GM23338 (cell line): ENCODE data around the gene KCNMA1. TPM values are rescaled to one million over a fixed set of nuclear protein-coding genes. Genes with fewer than 3 reads are reported as not detected.

Experiments used
- ATAC-seq: fragments of 200-7000 bp; cut with Tn5 transposase; 3 replicates; pipeline ENCODE4 v1.9.1; 2020
- DNase-seq: peaks from one replicate; pipeline ENCODE4 v3.0.0-alpha.2; 2015; ENCODE audit warnings: low spot score
- H2AFZ ChIP-seq: fragments of 200-600 bp; sonication (generic); 2 replicates; pipeline ENCODE4 v1.8.0; 2016; ENCODE audit warnings: antibody characterized with exemption, mild to moderate bottlenecking, moderate library complexity
- H3F3A ChIP-seq: fragments of 200-600 bp; sonication (generic); replicated peaks from 2 replicates; pipeline ENCODE4 v1.8.0; 2017; ENCODE audit warnings: antibody characterized with exemption, mixed run types, low read depth
- H3K27ac ChIP-seq: fragments of 200-600 bp; sonication (generic); 2 replicates; pipeline ENCODE4 v1.6.1; 2016; ENCODE audit warnings: low read depth
- H3K27me3 ChIP-seq: fragments of 200-600 bp; sonication (generic); 2 replicates; pipeline ENCODE4 v1.8.0; 2016; ENCODE audit warnings: mild to moderate bottlenecking, mixed run types, moderate library complexity; ENCODE audit not compliant: insufficient read depth
- H3K36me3 ChIP-seq: fragments of 200-600 bp; sonication (generic); 2 replicates; pipeline ENCODE4 v1.8.0; 2016; ENCODE audit warnings: mild to moderate bottlenecking; ENCODE audit not compliant: insufficient read depth
- H3K4me1 ChIP-seq: fragments of 200-600 bp; sonication (generic); 2 replicates; pipeline ENCODE4 v1.8.0; 2016; ENCODE audit warnings: mild to moderate bottlenecking, moderate library complexity; ENCODE audit not compliant: insufficient read depth
- H3K4me2 ChIP-seq: fragments of 200-600 bp; sonication (generic); 2 replicates; pipeline ENCODE4 v1.7.1; 2017; ENCODE audit warnings: mixed run types
- H3K4me3 ChIP-seq: fragments of 200-600 bp; sonication (generic); 2 replicates; pipeline ENCODE4 v1.6.1; 2016; ENCODE audit warnings: mixed run types
- H3K79me2 ChIP-seq: fragments of 200-600 bp; sonication (generic); replicated peaks from 2 replicates; pipeline ENCODE4 v1.8.0; 2017; ENCODE audit warnings: mild to moderate bottlenecking; ENCODE audit not compliant: insufficient read depth
- H3K9me2 ChIP-seq: fragments of 200-600 bp; sonication (generic); 2 replicates; pipeline ENCODE4 v1.8.0; 2017; ENCODE audit not compliant: insufficient read depth
- H4K20me1 ChIP-seq: fragments of 200-600 bp; sonication (generic); replicated peaks from 2 replicates; pipeline ENCODE4 v1.8.0; 2017; ENCODE audit warnings: mild to moderate bottlenecking; ENCODE audit not compliant: insufficient read depth
- H3K27ac Mint-ChIP-seq: 2 replicates; pipeline ENCODE4 v1.8.0; 2020; ENCODE audit warnings: inconsistent platforms, mild to moderate bottlenecking, moderate library complexity, mixed read lengths
- H3K27me3 Mint-ChIP-seq: 3 replicates; pipeline ENCODE4 v1.8.0; 2022; ENCODE audit warnings: low read depth, mild to moderate bottlenecking, moderate library complexity, mixed read lengths, inconsistent platforms; ENCODE audit not compliant: insufficient read depth, poor library complexity
- H3K36me3 Mint-ChIP-seq: 3 replicates; pipeline ENCODE4 v1.8.0; 2021; ENCODE audit warnings: low read depth, mild to moderate bottlenecking, inconsistent platforms, moderate library complexity, mixed read lengths
- H3K4me1 Mint-ChIP-seq: 3 replicates; pipeline ENCODE4 v1.8.0; 2020; ENCODE audit warnings: mild to moderate bottlenecking, inconsistent platforms, mixed read lengths
- H3K4me3 Mint-ChIP-seq: 3 replicates; pipeline ENCODE4 v1.8.0; 2021; ENCODE audit warnings: moderate library complexity, mild to moderate bottlenecking, inconsistent platforms, mixed read lengths
- H3K9me3 Mint-ChIP-seq: 3 replicates; pipeline ENCODE4 v1.8.0; 2020; ENCODE audit warnings: moderate library complexity, mild to moderate bottlenecking, inconsistent platforms, mixed read lengths
- EZH2phosphoT487 ChIP-seq: fragments of 200-600 bp; sonication (generic); IDR thresholded peaks from one replicate; pipeline ENCODE4 v1.8.1; 2018; ENCODE audit warnings: antibody characterized with exemption; ENCODE audit not compliant: unreplicated experiment
- JUNB ChIP-seq: IDR thresholded peaks from one replicate; pipeline ENCODE4 v1.6.1; 2016; ENCODE audit warnings: antibody characterized with exemption; ENCODE audit not compliant: unreplicated experiment
- polyA plus RNA-seq: library from polyadenylated mRNA; unstranded; fragments of >200 nt; fragmentation: Nextera tagmentation; extraction: Ambion mirVana; gene quantifications from 2 replicates; pipeline ENCODE4 v1.2.1, GENCODE V29; 2016
- total RNA-seq: library from RNA; depleted of rRNA; stranded (reverse); fragments of >200 nt; shearing (Covaris generic); gene quantifications from 2 replicates; pipeline ENCODE4 v1.2.3, GENCODE V29; 2014
- TF ChIP-seq, protein P1 (sequence below): IDR thresholded peaks from 2 replicates; pipeline ENCODE4 v1.6.1; 2016; ENCODE audit warnings: antibody characterized with exemption
- TF ChIP-seq, protein P2 (sequence below): fragments of 250-450 bp; sonication (Bioruptor Pico); IDR thresholded peaks from 2 replicates; pipeline ENCODE4 v1.5.0; 2020; ENCODE audit warnings: mild to moderate bottlenecking, moderate library complexity
- TF ChIP-seq, protein P3 (sequence below), 2 experiments: fragments of 200-600 bp in 1 of 2; sonication (generic) in 1 of 2; conservative IDR thresholded peaks; 2 replicates each; pipeline versions ENCODE4 v1.5.1 to v1.6.1; 2016 to 2017; ENCODE audit warnings: antibody characterized with exemption in 2 of 2, low read depth in 2 of 2, mild to moderate bottlenecking in 2 of 2, moderate library complexity in 1 of 2

Gene KCNMA1
- total and polyA plus RNA-seq, 2 experiments from 2014 or later: 8.2 to 9.0 TPM

DNA sequence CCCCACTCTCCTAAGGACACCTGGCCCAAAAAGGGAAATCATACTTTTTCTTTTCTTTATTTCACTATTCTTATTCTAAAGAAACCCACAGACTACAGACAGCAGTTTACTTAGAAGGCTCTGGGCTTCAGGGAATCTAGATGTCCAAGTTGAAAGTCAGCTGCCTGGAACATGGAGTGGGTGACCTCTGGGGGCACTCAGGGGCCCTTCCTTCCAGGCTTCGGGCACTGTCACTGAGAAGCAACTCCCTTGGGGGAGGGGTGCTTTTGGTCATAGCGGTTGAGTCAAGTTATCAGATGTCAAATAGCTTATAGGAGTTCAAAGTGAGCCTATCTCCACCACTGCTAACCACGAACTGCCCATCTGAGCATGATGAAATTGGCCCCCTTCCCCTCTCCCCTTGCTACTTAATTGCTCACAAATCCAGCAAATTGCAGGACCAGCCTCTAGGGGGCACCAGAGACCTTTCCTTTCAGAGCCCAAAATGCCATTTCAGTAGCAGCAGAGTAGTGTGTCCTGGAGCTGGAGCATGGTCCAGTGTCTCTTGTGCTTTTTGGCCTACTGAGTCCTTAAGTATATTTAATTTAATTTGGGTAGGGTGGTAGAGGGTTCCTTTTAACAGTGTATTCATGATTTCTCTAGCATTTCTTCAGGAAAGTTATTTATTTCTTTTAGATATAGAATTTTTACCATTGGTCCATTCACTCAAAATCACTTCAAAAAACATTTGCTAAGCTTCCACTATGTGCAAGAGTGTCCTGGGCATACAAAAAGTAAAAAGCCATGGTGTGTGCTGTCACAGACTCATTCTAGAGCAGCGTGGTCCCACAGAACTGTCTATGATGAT is 463.8 kb downstream of the KCNMA1 start:
- H3K27ac Mint-ChIP-seq: peak overlapping the region; percentile 51; the same call in 1 of the 2 replicates
- no peaks in the 10 kb centered on the region for H3F3A ChIP-seq
- H3K9me2 ChIP-seq: no peaks in the 10 kb centered on the region
- no peaks in the 10 kb centered on the region for H4K20me1 ChIP-seq
- peaks cover 5% of the 10 kb centered on the region; the same call in 2 of the 3 replicates for H3K4me1 Mint-ChIP-seq
- no peaks in the 10 kb centered on the region for H3K27me3 ChIP-seq
- H3K4me3 Mint-ChIP-seq: no peak overlapping the region
- DNase-seq (peak; percentile 90), ATAC-seq (peak; percentile 97)
- no peaks in the 10 kb centered on the region for H3K36me3 ChIP-seq
- H3K27ac ChIP-seq: no peak overlapping the region
- peaks cover 3% of the 10 kb centered on the region for H3K27me3 Mint-ChIP-seq
- no peak overlapping the region for H3K4me3 ChIP-seq
- no peaks in the 10 kb centered on the region for H3K4me1 ChIP-seq
- H3K36me3 Mint-ChIP-seq: no peaks in the 10 kb centered on the region
- H2AFZ ChIP-seq: no peak overlapping the region
- no peaks in the 10 kb centered on the region for H3K9me3 Mint-ChIP-seq
- TF ChIP-seq, protein P1, sequence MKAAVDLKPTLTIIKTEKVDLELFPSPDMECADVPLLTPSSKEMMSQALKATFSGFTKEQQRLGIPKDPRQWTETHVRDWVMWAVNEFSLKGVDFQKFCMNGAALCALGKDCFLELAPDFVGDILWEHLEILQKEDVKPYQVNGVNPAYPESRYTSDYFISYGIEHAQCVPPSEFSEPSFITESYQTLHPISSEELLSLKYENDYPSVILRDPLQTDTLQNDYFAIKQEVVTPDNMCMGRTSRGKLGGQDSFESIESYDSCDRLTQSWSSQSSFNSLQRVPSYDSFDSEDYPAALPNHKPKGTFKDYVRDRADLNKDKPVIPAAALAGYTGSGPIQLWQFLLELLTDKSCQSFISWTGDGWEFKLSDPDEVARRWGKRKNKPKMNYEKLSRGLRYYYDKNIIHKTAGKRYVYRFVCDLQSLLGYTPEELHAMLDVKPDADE: no peak
- TF ChIP-seq, protein P2, sequence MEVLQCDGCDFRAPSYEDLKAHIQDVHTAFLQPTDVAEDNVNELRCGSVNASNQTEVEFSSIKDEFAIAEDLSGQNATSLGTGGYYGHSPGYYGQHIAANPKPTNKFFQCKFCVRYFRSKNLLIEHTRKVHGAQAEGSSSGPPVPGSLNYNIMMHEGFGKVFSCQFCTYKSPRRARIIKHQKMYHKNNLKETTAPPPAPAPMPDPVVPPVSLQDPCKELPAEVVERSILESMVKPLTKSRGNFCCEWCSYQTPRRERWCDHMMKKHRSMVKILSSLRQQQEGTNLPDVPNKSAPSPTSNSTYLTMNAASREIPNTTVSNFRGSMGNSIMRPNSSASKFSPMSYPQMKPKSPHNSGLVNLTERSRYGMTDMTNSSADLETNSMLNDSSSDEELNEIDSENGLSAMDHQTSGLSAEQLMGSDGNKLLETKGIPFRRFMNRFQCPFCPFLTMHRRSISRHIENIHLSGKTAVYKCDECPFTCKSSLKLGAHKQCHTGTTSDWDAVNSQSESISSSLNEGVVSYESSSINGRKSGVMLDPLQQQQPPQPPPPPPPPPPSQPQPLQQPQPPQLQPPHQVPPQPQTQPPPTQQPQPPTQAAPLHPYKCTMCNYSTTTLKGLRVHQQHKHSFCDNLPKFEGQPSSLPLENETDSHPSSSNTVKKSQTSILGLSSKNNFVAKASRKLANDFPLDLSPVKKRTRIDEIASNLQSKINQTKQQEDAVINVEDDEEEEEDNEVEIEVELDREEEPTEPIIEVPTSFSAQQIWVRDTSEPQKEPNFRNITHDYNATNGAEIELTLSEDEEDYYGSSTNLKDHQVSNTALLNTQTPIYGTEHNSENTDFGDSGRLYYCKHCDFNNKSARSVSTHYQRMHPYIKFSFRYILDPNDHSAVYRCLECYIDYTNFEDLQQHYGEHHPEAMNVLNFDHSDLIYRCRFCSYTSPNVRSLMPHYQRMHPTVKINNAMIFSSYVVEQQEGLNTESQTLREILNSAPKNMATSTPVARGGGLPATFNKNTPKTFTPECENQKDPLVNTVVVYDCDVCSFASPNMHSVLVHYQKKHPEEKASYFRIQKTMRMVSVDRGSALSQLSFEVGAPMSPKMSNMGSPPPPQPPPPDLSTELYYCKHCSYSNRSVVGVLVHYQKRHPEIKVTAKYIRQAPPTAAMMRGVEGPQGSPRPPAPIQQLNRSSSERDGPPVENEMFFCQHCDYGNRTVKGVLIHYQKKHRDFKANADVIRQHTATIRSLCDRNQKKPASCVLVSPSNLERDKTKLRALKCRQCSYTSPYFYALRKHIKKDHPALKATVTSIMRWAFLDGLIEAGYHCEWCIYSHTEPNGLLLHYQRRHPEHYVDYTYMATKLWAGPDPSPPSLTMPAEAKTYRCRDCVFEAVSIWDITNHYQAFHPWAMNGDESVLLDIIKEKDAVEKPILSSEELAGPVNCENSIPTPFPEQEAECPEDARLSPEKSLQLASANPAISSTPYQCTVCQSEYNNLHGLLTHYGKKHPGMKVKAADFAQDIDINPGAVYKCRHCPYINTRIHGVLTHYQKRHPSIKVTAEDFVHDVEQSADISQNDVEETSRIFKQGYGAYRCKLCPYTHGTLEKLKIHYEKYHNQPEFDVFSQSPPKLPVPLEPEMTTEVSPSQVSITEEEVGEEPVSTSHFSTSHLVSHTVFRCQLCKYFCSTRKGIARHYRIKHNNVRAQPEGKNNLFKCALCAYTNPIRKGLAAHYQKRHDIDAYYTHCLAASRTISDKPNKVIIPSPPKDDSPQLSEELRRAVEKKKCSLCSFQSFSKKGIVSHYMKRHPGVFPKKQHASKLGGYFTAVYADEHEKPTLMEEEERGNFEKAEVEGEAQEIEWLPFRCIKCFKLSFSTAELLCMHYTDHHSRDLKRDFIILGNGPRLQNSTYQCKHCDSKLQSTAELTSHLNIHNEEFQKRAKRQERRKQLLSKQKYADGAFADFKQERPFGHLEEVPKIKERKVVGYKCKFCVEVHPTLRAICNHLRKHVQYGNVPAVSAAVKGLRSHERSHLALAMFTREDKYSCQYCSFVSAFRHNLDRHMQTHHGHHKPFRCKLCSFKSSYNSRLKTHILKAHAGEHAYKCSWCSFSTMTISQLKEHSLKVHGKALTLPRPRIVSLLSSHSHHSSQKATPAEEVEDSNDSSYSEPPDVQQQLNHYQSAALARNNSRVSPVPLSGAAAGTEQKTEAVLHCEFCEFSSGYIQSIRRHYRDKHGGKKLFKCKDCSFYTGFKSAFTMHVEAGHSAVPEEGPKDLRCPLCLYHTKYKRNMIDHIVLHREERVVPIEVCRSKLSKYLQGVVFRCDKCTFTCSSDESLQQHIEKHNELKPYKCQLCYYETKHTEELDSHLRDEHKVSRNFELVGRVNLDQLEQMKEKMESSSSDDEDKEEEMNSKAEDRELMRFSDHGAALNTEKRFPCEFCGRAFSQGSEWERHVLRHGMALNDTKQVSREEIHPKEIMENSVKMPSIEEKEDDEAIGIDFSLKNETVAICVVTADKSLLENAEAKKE (CRISPR knock-in tag): no peak
- TF ChIP-seq, protein P3, sequence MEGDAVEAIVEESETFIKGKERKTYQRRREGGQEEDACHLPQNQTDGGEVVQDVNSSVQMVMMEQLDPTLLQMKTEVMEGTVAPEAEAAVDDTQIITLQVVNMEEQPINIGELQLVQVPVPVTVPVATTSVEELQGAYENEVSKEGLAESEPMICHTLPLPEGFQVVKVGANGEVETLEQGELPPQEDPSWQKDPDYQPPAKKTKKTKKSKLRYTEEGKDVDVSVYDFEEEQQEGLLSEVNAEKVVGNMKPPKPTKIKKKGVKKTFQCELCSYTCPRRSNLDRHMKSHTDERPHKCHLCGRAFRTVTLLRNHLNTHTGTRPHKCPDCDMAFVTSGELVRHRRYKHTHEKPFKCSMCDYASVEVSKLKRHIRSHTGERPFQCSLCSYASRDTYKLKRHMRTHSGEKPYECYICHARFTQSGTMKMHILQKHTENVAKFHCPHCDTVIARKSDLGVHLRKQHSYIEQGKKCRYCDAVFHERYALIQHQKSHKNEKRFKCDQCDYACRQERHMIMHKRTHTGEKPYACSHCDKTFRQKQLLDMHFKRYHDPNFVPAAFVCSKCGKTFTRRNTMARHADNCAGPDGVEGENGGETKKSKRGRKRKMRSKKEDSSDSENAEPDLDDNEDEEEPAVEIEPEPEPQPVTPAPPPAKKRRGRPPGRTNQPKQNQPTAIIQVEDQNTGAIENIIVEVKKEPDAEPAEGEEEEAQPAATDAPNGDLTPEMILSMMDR (conservative IDR thresholded peaks at IDR 0.05; ENCODE audit: low read depth in 2 of 2): peak; percentile 95 to 96
- TF ChIP-seq EZH2phosphoT487 (no peak), JUNB (no peak)
- H3K79me2 ChIP-seq: no peaks in the 10 kb centered on the region
- no peak overlapping the region for H3K4me2 ChIP-seq
